HG03520 (cell line): ENCODE data around the gene TMC8.
"Not testable (repeated sequence)": the region's sequence is repeated elsewhere in the genome, so short reads cannot be mapped to it uniquely, and the experiment has no call there.

Experiments
- ATAC-seq: cut with Tn5 transposase; IDR thresholded peaks from one replicate; pipeline ENCODE4 v1.9.1; 2021; ENCODE audit warnings: mild to moderate bottlenecking, moderate library complexity; ENCODE audit not compliant: unreplicated experiment

TMC8 gene, protein sequence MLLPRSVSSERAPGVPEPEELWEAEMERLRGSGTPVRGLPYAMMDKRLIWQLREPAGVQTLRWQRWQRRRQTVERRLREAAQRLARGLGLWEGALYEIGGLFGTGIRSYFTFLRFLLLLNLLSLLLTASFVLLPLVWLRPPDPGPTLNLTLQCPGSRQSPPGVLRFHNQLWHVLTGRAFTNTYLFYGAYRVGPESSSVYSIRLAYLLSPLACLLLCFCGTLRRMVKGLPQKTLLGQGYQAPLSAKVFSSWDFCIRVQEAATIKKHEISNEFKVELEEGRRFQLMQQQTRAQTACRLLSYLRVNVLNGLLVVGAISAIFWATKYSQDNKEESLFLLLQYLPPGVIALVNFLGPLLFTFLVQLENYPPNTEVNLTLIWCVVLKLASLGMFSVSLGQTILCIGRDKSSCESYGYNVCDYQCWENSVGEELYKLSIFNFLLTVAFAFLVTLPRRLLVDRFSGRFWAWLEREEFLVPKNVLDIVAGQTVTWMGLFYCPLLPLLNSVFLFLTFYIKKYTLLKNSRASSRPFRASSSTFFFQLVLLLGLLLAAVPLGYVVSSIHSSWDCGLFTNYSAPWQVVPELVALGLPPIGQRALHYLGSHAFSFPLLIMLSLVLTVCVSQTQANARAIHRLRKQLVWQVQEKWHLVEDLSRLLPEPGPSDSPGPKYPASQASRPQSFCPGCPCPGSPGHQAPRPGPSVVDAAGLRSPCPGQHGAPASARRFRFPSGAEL

DNA sequence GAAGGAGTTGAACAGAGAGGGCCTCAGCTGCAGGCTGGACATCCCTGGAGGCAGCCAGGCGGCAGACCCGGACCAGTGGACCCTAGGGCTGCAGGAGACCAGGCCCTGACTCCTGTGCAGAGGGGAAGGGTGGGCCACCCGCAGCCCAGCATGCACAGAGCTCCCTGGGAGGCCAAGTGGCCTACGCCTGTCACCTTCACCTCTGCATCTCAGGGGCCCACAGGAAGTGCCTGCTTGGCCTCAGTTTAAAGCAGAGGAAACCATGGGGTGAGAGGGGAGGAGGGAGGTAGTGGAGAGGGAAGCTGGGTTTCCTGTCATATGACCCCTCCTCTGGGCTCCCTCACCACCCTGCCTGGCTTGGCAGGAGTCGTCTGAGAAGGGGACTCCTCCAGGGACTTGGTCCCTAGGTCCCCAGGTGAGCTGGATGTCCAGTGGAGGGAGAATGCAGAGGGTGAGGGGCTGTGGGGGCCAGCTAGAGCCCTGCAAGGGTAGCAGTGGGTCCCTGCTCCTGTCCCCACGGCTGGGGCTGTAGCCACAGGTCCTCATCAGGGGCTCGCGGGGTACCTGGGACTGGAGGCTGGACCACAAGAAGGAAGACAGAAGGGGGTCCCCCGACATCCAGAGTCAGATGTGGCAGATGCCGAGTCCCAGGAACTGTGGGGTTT is at the start of gene TMC8:
TMC8 (plus strand) TSS at position 335 of the 665 bp plus-strand sequence. CDS start 818 bp downstream, outside the sequence.
- ATAC-seq: no peak

DNA sequence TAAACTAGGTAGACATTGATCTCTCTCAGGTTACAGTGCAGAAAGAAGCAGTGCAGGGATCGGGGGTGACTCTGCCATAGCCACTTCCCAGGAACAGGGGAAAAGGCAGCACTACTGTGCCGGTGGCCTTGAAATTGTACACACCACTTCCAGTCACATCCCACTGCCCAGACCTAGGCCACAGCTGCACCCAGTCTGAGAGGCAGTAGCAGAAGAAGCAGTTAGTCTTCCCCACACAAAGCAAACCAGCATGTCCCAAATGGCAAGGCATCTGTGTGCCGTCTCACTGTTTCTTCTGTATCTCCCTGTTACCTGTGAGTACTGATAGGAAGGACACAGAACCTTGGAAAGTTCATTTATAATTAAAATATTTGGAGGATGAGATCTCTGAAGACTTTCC is 49.0 kb upstream of the TMC8 start:
- no peak for ATAC-seq

DNA sequence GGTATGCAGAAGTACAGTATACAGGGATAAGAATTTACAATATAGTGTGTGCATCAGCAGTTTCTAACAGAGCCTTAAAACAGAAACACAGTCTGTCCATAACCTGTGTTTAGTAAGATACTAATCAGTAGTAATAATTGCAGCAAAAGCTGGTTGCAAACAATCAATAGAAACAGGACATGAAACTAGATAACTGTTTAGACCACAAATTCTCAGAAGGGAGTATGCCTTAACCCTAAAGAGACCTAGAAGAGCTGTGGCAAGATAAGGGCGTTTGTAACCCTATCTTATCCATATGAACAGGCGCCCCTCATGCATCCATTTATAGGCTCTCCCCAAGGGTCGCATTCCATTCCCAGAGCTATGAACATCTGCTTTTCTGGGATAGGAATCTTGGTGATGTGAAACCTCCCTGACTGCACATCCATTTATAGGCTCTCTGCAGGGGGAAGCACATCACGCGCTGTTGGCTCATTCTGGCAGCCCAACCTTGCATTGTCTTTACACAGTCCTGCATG is 48.2 kb upstream of the TMC8 start:
- ATAC-seq: not testable (repeated sequence)

DNA sequence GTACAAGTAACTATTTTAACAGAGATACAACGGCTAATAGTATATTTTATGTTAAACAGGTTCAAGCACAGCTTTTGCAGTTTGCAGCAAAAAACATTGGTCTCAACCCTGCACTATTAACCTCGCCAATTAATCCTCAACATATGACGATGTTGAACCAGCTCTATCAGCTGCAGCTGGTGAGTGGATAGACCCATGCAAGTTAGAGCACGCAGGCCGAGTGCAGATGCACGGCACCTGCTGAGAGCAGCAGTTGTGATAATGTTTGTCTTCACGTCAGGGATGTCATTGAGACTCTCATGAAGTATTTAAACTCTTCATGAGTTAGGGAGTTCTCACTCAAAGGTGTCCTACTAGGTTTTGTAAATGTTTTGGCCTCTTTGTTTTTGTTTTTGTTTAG is 47.6 kb upstream of the TMC8 start:
- no peak for ATAC-seq

- no peak for ATAC-seq
These were observed 43.8 kb upstream of the TMC8 start for GRCh38 chr17:78086740-78087139.

DNA sequence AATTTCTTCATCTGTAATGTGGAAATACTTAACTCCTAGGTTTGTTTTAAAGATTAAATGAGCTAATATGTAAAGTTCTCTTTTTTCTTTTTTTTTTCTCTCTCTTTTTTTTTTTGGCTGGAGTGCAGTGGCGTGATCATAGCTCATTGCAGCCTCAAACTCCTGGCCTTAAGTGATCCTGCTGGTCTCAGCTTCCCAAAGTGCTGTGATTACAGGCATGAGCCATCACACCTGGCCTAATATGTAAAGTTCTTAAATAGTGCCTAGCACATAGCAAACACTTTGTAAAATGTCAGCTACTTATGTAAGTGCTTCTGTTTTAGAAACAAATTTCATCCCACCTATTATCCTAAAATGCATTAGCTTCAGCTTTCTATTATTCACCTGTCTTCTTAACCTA is 42.0 kb upstream of the TMC8 start:
- no peak for ATAC-seq

GRCh38 chr17:78089576-78090281 is 40.8 kb upstream of the TMC8 start:
- ATAC-seq: no peak

- no peak for ATAC-seq
These were observed 37.7 kb upstream of the TMC8 start for GRCh38 chr17:78092794-78093324.

DNA sequence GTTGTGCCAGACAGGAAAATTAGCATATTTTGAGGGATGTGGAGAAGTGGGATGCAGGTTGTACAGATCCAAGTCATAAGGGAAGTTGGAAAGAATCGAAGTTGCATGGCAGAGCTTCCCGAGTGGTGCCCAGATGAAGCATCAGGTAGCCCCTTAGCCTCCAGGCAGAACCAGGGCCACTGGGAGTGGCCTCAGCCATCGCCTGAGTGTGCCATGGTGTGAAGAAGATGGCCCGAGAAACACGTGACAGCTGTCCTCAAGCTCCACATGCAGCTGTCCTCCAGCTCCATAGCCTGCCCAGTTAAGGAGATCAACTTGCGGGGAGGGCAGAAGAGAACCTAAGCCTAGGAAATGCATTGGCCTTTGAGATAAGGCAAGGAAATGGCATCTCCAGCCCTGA is 35.5 kb upstream of the TMC8 start:
- ATAC-seq: no peak

GRCh38 chr17:78096093-78096492 is 34.5 kb upstream of the TMC8 start:
- ATAC-seq: no peak

- ATAC-seq: no peak
These were observed 29.5 kb upstream of the TMC8 start for GRCh38 chr17:78101112-78101511.

DNA sequence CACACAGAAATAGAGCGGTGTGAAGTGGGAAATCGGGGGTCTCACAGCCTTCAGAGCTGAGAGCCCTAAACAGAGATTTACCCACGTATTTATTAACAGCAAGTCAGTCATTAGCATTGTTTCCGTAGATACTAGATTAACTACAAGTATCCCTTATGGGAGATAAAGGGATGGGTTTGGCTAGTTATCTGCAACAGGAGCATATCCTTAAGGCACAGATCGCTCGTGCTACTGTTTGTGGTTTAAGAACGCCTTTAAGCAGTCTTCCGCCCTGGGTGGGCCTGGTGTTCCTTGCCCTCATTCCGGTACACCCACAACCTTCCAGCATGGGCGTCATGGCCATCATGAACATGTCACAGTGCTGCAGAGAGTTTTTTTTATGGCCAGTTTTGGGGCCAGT is 29.0 kb upstream of the TMC8 start:
- no peak for ATAC-seq

- ATAC-seq: no peak
These were observed 27.3 kb upstream of the TMC8 start for GRCh38 chr17:78103311-78103710.

DNA sequence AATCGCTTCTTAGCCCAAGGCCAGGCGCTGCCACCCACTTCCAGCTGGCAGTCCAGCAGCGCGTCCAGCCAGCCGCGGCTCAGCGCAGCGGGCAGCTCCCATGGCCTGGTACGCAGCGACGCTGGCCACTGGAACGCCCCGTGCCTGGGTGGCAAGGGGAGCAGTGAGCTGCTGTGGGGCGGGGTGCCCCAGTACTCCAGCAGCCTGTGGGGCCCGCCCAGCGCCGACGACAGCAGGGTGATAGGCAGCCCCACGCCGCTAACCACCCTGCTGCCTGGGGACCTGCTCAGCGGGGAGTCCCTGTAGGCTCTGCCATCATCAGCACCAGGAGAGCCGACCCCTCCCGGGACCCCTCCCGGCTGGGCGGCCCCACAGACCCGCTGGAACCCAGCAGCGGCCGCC is 26.0 kb upstream of the TMC8 start:
- ATAC-seq: no peak

DNA sequence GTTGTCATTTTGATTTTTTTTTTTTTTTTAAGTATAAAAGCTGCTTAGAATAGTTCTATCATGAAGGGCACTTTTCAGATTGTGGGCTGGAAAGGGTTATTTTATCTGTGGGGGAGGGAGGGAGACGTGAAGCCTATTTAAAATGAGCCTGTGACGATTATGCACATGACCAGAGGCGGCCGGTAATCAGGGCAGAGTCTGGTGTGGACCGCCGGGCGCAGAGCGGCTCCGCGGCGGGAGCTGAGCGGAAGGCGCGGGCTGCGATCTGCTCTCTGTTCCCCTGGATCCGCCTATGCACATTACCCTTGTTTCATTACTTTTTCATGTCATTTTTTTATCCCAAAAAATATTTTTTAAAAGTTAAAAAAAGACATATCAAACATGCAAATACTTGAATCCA is 25.5 kb upstream of the TMC8 start:
- no peak for ATAC-seq

DNA sequence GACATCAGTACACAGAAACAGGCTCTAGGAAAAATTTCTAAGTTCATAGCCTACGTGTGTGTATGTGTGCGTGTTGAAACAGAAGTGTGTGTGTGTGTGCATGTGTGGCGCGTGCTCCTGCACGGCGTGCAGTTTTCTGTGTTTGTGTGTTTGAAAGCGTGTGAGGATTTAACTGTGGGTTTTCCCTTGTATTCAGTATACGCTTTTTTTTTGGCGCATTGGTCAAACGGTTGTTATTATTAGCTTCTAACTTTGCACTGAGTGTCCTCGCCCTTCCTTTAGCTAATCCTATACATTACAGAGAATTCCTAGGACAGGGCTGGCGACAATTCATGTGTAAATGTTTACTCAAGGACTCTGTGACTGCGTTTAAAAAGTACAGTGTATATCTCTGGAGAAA is 25.0 kb upstream of the TMC8 start:
- ATAC-seq: no peak

DNA sequence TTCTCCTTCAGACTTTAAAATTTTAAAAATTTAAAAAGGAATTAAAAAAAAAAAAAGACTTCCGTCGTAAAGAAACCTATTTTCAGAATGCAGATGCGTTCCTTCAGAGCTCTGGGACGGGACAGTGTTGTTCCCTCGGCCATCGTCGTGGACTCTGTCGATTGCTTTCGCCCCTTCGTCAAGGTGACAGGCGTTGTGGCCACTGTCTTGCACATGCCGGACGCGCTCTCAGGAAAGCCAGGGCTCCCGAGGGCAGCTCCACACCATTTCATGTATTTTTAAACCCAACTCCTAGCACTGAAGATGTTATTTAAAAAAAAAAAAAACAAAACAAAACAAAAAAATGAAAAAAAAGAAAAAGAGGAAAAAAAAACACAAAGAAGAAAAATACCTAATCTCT is 24.4 kb upstream of the TMC8 start:
- ATAC-seq: no peak

- ATAC-seq: no peak
These were observed 23.1 kb upstream of the TMC8 start for GRCh38 chr17:78107457-78107856.

GRCh38 chr17:78107976-78108725 is 22.4 kb upstream of the TMC8 start:
- no peak for ATAC-seq
